ENCODE results near the gene ARRB2. TPM values are rescaled to one million over a fixed set of nuclear protein-coding genes. Genes with fewer than 3 reads are reported as not detected.
"Not testable (repeated sequence)": the region's sequence is repeated elsewhere in the genome, so short reads cannot be mapped to it uniquely, and the experiment has no call there.

The ARRB2 gene
- total RNA-seq, 1 donor from 2014 or later: 13.0 TPM

GRCh38 chr17:4703330-4703691, 7.1 kb upstream of the ARRB2 start:
- DNase-seq: no peak

GRCh38 chr17:4704574-4704907, 5.9 kb upstream of the ARRB2 start:
- DNase-seq: not testable (repeated sequence)

- DNase-seq: no peak
Measured at GRCh38 chr17:4704991-4705390, 5.4 kb upstream of the ARRB2 start.

- no peak for DNase-seq
Measured at GRCh38 chr17:4706121-4706520, 4.3 kb upstream of the ARRB2 start.

- DNase-seq: no peak
Measured at GRCh38 chr17:4708436-4708835, 2.0 kb upstream of the ARRB2 start.

- no peak for DNase-seq
Measured at GRCh38 chr17:4710693-4711634, 532 bp downstream of the ARRB2 start.

GRCh38 chr17:4711661-4712181, 1.3 kb downstream of the ARRB2 start:
- no peak for DNase-seq

GRCh38 chr17:4712526-4712925, 2.1 kb downstream of the ARRB2 start:
- no peak for DNase-seq

- DNase-seq: not testable (repeated sequence)
Measured at GRCh38 chr17:4714340-4715062, 4.1 kb downstream of the ARRB2 start.

- no peak for DNase-seq
Measured at GRCh38 chr17:4715063-4715744, 4.8 kb downstream of the ARRB2 start.

- DNase-seq: no peak
Measured at GRCh38 chr17:4716081-4716480, 5.6 kb downstream of the ARRB2 start.

GRCh38 chr17:4717791-4718190, 7.4 kb downstream of the ARRB2 start:
- DNase-seq: no peak

- no peak for DNase-seq
Measured at GRCh38 chr17:4718276-4718675, 7.8 kb downstream of the ARRB2 start.

GRCh38 chr17:4719146-4719545, 8.7 kb downstream of the ARRB2 start:
- no peak for DNase-seq

GRCh38 chr17:4719684-4720221, 9.3 kb downstream of the ARRB2 start:
- no peak for DNase-seq

GRCh38 chr17:4720787-4721186, 10.4 kb downstream of the ARRB2 start:
- no peak for DNase-seq

- DNase-seq: no peak
Measured at GRCh38 chr17:4721203-4722135, 11.0 kb downstream of the ARRB2 start.

GRCh38 chr17:4722678-4723240, 12.3 kb downstream of the ARRB2 start:
- no peak for DNase-seq

GRCh38 chr17:4724650-4725049, 14.2 kb downstream of the ARRB2 start:
- no peak for DNase-seq

- no peak for DNase-seq
Measured at GRCh38 chr17:4725646-4726310, 15.3 kb downstream of the ARRB2 start.
